B cell (primary cell): ENCODE measurements around the gene NYNRIN.
"Not testable (repeated sequence)": the region's sequence is repeated elsewhere in the genome, so short reads cannot be mapped to it uniquely, and the experiment has no call there.

Source experiments
- EZH2 ChIP-seq: IDR thresholded peaks from 2 replicates; pipeline ENCODE4 v1.6.1; 2012; ENCODE audit warnings: borderline replicate concordance, low read depth, mild to moderate bottlenecking, moderate library complexity, low read length; ENCODE audit not compliant: insufficient read depth, poor library complexity, severe bottlenecking
- TF ChIP-seq, protein P1 (sequence below): fragments of 200-600 bp; IDR thresholded peaks from one replicate; pipeline ENCODE4 v1.8.0; 2022; ENCODE audit warnings: antibody characterized with exemption, mild to moderate bottlenecking

- TF ChIP-seq, protein P1, sequence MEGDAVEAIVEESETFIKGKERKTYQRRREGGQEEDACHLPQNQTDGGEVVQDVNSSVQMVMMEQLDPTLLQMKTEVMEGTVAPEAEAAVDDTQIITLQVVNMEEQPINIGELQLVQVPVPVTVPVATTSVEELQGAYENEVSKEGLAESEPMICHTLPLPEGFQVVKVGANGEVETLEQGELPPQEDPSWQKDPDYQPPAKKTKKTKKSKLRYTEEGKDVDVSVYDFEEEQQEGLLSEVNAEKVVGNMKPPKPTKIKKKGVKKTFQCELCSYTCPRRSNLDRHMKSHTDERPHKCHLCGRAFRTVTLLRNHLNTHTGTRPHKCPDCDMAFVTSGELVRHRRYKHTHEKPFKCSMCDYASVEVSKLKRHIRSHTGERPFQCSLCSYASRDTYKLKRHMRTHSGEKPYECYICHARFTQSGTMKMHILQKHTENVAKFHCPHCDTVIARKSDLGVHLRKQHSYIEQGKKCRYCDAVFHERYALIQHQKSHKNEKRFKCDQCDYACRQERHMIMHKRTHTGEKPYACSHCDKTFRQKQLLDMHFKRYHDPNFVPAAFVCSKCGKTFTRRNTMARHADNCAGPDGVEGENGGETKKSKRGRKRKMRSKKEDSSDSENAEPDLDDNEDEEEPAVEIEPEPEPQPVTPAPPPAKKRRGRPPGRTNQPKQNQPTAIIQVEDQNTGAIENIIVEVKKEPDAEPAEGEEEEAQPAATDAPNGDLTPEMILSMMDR, result not testable (repeated sequence)
- TF ChIP-seq EZH2, result not testable (repeated sequence)
Observed at GRCh38 chr14:24450828-24451227, 52.0 kb downstream of the NYNRIN start.
